GM18507 (cell line): ENCODE measurements around the gene ADORA3.

ENCODE experiments used
- DNase-seq: peaks from one replicate; pipeline ENCODE4 v3.0.0; 2011; ENCODE audit warnings: low read depth; ENCODE audit not compliant: insufficient read length; ENCODE audit errors: extremely low spot score
- FAIRE-seq: peaks from 2 replicates; lab custom pipeline; 2011; peaks lifted over from hg19 to GRCh38; lab: Jason Lieb, UNC

Gene ADORA3

GRCh38 chr1:111454859-111455641, 48.4 kb downstream of the ADORA3 start:
- DNase-seq, result no peak
- FAIRE-seq, result peak; percentile 78

DNA sequence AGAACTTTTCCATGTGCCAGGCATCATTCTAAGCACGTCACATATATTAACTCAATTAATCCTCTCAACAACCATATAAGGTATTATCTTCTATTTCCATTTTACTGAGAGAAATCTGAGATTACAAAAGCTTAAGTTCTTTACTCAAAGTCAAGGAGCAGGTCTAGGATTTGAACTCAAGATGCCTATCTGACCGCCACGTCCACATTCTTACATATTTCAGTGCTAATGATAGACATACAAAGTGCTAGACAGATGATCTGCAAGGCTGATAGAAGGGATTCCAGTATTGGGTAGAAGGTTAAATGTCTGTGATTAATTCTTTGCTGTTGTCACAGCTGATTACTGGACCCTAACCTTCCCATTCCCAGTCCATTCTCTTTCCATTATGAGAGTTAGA, 49.7 kb downstream of the ADORA3 start:
- FAIRE-seq, result no peak
- no peak for DNase-seq

- no peak for DNase-seq
- no peak for FAIRE-seq
These were observed 50.9 kb downstream of the ADORA3 start for GRCh38 chr1:111452581-111452980.

- no peak for FAIRE-seq
- DNase-seq, result no peak
These were observed 53.2 kb downstream of the ADORA3 start for GRCh38 chr1:111450185-111450584.

DNA sequence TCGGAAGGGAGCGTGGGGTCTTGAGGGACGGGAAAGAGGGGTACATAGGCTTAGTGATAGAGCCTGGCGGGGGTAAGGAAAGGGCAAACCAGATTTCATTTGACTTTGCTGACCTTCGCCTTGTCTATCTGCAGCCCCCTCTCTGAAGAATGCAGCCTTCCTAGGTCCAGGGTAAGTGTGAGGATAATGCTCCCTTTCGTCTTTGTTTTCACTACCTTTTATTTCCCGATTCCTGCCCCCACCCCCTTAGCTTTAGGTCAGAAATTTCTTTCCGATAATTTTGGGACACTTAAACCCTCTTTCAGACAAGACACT, 53.8 kb downstream of the ADORA3 start:
- DNase-seq (no peak), FAIRE-seq (no peak)
